Measurements from ENCODE around the gene ATL3. TPM values are rescaled to one million over a fixed set of nuclear protein-coding genes. Genes with fewer than 3 reads are reported as not detected.
"Not testable (repeated sequence)": the region's sequence is repeated elsewhere in the genome, so short reads cannot be mapped to it uniquely, and the experiment has no call there.

ATL3 gene
- total and polyA plus RNA-seq, 8 donors = 16.1 to 98.2 (median 20.2) TPM

DNA sequence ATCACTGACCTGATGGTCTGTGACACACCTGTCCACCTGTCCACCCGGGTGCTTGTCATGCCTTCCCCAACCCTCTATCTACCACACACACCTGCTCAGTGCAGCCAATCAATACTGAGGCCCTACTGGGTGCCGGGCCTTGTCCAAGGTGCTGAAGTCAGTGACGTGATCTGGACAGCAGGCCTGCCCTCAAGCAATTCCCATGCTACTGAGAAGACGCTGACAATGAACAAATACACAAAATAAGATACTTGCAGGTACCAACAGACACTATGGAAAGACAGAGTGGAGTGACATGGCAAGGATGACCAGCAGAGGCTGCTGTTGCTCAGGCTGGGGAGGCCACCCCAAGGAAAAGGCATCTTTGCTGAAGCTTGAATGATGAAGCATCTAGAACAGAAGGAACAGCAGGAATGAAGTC lies 78.2 kb downstream of the ATL3 start:
- Histone ChIP-seq H3K4me1 (no peaks in the 10 kb centered on the region), H3K9me3 (no peaks in the 10 kb centered on the region), H3K27ac (no peak overlapping the region), H3K4me3 (no peak overlapping the region), H3K27me3 (no peaks in the 10 kb centered on the region), H3K36me3 (peaks cover 0 to 61% of the 10 kb centered on the region in 2 donors)
- DNase-seq = no peak
- TF ChIP-seq, protein P1, sequence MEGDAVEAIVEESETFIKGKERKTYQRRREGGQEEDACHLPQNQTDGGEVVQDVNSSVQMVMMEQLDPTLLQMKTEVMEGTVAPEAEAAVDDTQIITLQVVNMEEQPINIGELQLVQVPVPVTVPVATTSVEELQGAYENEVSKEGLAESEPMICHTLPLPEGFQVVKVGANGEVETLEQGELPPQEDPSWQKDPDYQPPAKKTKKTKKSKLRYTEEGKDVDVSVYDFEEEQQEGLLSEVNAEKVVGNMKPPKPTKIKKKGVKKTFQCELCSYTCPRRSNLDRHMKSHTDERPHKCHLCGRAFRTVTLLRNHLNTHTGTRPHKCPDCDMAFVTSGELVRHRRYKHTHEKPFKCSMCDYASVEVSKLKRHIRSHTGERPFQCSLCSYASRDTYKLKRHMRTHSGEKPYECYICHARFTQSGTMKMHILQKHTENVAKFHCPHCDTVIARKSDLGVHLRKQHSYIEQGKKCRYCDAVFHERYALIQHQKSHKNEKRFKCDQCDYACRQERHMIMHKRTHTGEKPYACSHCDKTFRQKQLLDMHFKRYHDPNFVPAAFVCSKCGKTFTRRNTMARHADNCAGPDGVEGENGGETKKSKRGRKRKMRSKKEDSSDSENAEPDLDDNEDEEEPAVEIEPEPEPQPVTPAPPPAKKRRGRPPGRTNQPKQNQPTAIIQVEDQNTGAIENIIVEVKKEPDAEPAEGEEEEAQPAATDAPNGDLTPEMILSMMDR (IDR thresholded peaks at IDR 0.05) = no peak
- intact Hi-C loops (cut with DNase I) = no loop called here
- peak; percentile 49 for ATAC-seq

DNA sequence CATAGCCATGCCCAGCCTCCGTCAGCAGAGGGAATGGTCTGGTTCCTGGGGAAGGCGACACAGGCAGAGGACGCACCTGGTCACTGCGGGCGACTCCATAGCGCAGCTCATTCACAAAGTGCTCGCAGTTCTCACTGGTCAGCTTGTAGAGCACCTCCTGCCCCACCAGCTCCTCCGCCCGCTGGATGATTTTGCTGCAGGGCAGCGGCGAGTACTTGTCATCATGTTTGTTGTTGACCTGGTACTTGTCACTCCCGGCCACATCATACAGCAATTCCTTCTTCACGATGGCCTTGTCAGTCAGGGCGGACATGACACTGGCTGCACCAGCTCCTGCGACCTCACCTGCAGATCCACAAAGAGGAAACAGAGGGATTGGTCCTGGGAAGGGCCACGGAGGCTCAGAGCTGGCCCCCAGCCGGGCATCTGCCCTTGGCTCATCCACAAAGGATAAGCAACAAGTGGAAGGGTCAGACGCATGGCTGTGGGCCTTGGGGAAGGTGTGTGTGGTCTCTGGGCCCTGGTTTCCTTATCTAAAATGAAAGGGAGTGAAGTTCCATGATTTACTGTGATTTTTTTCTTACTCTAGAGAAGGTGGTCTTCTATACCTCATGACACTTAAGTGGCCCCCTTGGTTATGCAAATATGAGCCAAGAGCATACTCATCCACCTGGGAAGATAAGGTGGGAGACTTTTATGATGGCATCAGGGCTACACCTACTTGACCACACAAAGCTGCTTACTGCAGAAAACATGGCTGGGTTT lies 81.0 kb downstream of the ATL3 start:
- DNase-seq = no peak
- intact Hi-C loops (cut with DNase I) = no loop called here
- Histone ChIP-seq H3K4me3 (no peak overlapping the region), H3K27ac (no peak overlapping the region), H3K36me3 (peaks cover 0 to 61% of the 10 kb centered on the region in 2 donors), H3K4me1 (no peaks in the 10 kb centered on the region), H3K9me3 (no peaks in the 10 kb centered on the region), H3K27me3 (no peaks in the 10 kb centered on the region)
- ATAC-seq = no peak
- TF ChIP-seq, protein P1 (IDR thresholded peaks at IDR 0.05) = no peak

DNA sequence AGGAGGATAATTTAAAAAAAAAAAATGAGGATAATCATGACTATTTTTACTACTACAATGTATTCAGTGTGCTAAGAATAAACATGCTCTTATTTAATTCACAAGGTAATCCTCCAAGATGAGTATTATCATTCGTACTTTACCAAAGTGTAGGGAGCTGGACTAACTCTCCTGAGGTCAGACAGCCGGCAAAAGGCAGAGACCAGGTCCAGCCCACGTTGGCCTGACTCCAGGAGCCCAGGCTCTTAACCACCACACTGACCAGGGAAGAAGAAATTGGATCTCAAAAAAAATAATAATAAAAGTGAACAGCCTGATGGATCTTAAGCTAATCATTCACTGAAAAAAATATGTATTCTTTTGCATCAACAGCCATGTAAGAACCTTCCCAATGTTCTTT lies 82.2 kb downstream of the ATL3 start:
- intact Hi-C loops (cut with DNase I) = no loop called here
- Histone ChIP-seq H3K9me3 (no peaks in the 10 kb centered on the region), H3K4me1 (no peaks in the 10 kb centered on the region), H3K27ac (no peak overlapping the region), H3K36me3 (peaks cover 0 to 69% of the 10 kb centered on the region in 2 donors), H3K27me3 (no peaks in the 10 kb centered on the region), H3K4me3 (no peak overlapping the region)
- DNase-seq (no peak), ATAC-seq (no peak)
- TF ChIP-seq, protein P1 (IDR thresholded peaks at IDR 0.05) = no peak

DNA sequence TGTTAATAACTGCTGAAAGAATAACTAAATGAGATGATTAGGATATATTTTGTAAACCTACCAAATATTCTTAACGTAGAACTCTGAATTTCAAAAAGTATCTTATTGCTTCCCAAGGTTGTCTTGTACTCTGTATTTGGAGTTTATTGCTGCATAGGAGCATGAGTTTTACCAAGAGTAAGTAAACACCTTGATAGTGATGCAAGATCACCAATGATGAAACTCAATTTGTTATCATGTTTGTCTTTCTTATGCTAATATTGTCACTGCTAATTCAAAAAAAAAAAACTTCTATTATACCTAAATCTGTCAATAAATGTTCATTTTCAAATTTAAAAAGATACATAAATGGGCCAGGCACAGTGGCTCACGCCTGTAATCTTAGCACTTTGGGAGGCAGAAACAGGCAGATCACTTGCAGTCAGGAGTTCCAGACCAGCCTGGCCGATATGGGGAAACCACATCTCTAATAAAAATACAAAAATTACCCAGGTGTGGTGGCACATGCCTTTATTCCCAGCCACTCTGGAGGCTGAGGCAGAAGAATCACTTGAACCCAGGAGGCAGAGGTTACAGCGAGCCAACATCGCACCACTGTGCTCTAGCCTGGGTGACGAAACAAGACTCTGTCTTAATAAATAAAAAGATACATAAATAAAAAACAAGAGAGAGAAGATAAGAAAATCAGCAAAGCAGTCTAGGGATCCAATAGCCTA lies 84.6 kb downstream of the ATL3 start:
- intact Hi-C loops (cut with DNase I) = no loop called here
- TF ChIP-seq, protein P1 (IDR thresholded peaks at IDR 0.05) = no peak
- no peaks in the 10 kb centered on the region for H3K27me3 ChIP-seq
- peaks cover 0 to 84% of the 10 kb centered on the region in 2 donors for H3K36me3 ChIP-seq
- ATAC-seq = no peak
- H3K9me3 ChIP-seq = peaks cover 0 to 5% of the 10 kb centered on the region in 2 donors
- no peak overlapping the region for H3K27ac ChIP-seq
- H3K4me1 ChIP-seq = no peaks in the 10 kb centered on the region
- no peak for DNase-seq
- H3K4me3 ChIP-seq = no peak overlapping the region

DNA sequence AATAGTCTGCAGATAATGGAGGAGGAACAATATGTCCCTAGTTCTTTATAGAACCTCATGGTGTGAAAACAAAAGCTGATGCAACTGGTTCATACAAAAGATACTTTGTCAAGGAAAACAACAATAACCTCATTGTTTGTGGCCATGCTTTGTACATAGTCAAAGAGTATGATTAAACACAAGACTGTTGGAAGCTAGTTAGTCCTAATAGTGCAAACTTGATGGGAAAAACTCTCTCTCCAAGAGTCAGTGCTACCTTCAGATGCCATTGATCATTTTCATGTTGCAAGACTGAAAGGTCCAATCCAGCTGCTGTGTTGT lies 87.9 kb downstream of the ATL3 start:
- Histone ChIP-seq H3K27me3 (no peaks in the 10 kb centered on the region), H3K4me1 (no peaks in the 10 kb centered on the region), H3K27ac (no peak overlapping the region), H3K4me3 (no peak overlapping the region), H3K9me3 (peaks cover 0 to 23% of the 10 kb centered on the region in 2 donors), H3K36me3 (peaks cover 0 to 80% of the 10 kb centered on the region in 2 donors)
- intact Hi-C loops (cut with DNase I) = no loop called here
- TF ChIP-seq, protein P1 (IDR thresholded peaks at IDR 0.05) = no peak
- no peak for ATAC-seq
- DNase-seq = no peak

- ATAC-seq; H3K27me3 ChIP-seq; H3K4me3 ChIP-seq; H3K27ac ChIP-seq; H3K4me1 ChIP-seq; intact Hi-C loops (cut with DNase I); DNase-seq: not testable (repeated sequence)
- Histone ChIP-seq H3K36me3 (peaks cover 0 to 61% of the 10 kb centered on the region in 2 donors), H3K9me3 (peaks cover 0 to 23% of the 10 kb centered on the region in 2 donors)
Measured at GRCh38 chr11:63581224-63581623, 90.0 kb downstream of the ATL3 start.

DNA sequence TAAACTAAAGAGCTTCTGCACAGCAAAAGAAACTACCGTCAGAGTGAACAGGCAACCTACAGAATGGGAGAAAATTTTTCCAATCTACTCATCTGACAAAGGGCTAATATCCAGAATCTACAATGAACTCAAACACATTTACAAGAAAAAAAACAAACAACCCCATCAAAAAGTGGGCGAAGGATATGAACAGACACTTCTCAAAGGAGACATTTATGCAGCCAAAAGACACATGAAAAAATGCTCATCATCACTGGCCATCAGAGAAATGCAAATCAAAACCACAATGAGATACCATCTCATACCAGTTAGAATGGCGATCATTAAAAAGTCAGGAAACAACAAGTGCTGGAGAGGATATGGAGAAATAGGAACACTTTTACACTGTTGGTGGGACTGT lies 92.3 kb downstream of the ATL3 start:
- DNase-seq; ATAC-seq; intact Hi-C loops (cut with DNase I); H3K27ac ChIP-seq; H3K4me3 ChIP-seq; H3K27me3 ChIP-seq: not testable (repeated sequence)
- Histone ChIP-seq H3K4me1 (peaks cover 14 to 18% of the 10 kb centered on the region in 2 donors), H3K36me3 (peaks cover 0 to 43% of the 10 kb centered on the region in 2 donors), H3K9me3 (peaks cover 0 to 23% of the 10 kb centered on the region in 2 donors)

All from left lung (tissue), 10 donors.